ENCODE measurements around the gene CACNA1B.

DNA sequence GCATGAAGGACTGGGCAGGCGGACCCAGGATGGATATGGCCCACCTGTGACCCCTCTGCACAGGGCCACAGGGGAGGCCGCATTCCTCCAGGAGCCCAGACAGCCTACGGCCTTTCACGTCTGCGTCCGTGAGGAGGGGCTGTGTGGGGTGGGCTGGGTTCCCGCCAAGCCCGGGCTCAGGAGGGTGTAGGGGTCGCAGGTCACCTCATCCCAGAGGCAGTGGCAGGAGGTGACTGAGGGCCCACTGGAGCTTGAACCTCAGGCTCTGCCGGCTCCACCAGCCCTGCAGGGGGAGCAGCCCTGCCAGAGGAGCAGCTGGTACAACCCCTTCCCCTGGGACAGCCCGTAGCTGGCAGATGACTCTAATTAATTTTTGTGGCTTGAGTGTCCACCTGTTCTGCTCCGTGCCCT, 40.7 kb upstream of the CACNA1B start:
- TF ChIP-seq CTCF (conservative IDR thresholded peaks at IDR 0.05; ENCODE audit: low read depth, low read length) (no peak), EZH2 (IDR thresholded peaks at IDR 0.05; ENCODE audit: borderline replicate concordance, low read depth, low read length, poor library complexity, severe bottlenecking) (no peak)
